Measurements from ENCODE around the gene EMILIN2.

DNA sequence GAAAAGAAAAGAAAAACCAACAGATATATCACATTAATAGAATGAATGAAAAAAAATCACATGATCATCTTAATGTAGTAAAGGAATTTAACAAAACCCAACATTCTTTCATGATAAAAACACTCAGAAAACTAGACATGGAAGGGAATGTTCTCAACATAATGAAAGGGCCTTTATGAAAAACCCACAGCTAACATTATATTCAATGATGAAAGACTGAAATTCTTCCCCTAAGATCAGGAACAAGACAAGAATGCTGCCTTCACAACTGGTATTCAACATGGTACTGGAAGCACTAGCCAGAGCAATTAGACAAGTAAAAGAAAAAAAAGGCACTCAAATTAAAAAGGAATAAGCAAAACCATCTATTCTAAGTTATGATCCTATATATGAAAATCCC, 28.5 kb upstream of the EMILIN2 start:
- TF ChIP-seq HLTF (IDR thresholded peaks at IDR 0.05) (no peak), POLR2A (conservative IDR thresholded peaks at IDR 0.05) (no peak), PCBP2 (IDR thresholded peaks at IDR 0.05; ENCODE audit: low read depth, low read length, poor library complexity, severe bottlenecking) (no peak), TSC22D4 (tag; IDR thresholded peaks at IDR 0.05) (no peak), SP2 (IDR thresholded peaks at IDR 0.05; ENCODE audit: extremely low read depth, low read depth, low read length, poor library complexity, severe bottlenecking) (no peak), POLR2AphosphoS5 (IDR thresholded peaks at IDR 0.05; ENCODE audit: control insufficient read depth, insufficient read depth, low read depth, low read length) (no peak), JUNB (CRISPR knock-in tag; conservative IDR thresholded peaks at IDR 0.05) (no peak), POLR3G (IDR thresholded peaks at IDR 0.05; ENCODE audit: extremely low read depth, insufficient read length, insufficient replicate concordance) (no peak)
